GM13976 (cell line): Measurements from ENCODE around the gene KLRB1.

Experiments used
- DNase-seq: peaks from one replicate; pipeline ENCODE4 v3.0.0; 2012; ENCODE audit warnings: low spot score
- CTCF ChIP-seq: IDR thresholded peaks from 2 replicates; pipeline ENCODE4 v1.5.1; 2012; ENCODE audit warnings: borderline replicate concordance, mild to moderate bottlenecking; ENCODE audit not compliant: insufficient read depth; ENCODE audit errors: extremely low read depth, missing control alignments, control extremely low read depth
- in situ Hi-C: fragments of 300-500 bp; cut with MboI; formaldehyde crosslinking; loops from one replicate; pipeline ENCODE4 v1.12.0; 2022; ENCODE audit warnings: low sequenced_read_pairs, mixed read lengths, inconsistent platforms; ENCODE audit not compliant: unreplicated experiment

KLRB1 gene

GRCh38 chr12:9607716-9608115 lies at the start of gene KLRB1:
Gene KLRB1, minus strand, starts transcription at chr12:9607916. Its CDS starts 77 bp downstream, at chr12:9607839.
- in situ Hi-C loops, result loop anchor here (25.0 kb wide), 1 partner anchor 145 kb away; no protein-coding TSS in a partner anchor
- no peak for DNase-seq
- no peak for TF ChIP-seq CTCF

GRCh38 chr12:9651265-9651729 lies 43.6 kb upstream of the KLRB1 start:
- no peak for DNase-seq
- no peak for TF ChIP-seq CTCF
- in situ Hi-C loops, result no loop called here

- in situ Hi-C loops, result no loop called here
- DNase-seq, result no peak
- TF ChIP-seq CTCF, result no peak
Measured at GRCh38 chr12:9650151-9650576, 42.4 kb upstream of the KLRB1 start.

- TF ChIP-seq CTCF, result no peak
- no peak for DNase-seq
- in situ Hi-C loops, result loop anchor here (25.0 kb wide), 1 partner anchor 312 kb away; no protein-coding TSS in a partner anchor
Measured at GRCh38 chr12:9649532-9649940, 41.8 kb upstream of the KLRB1 start.

- TF ChIP-seq CTCF, result no peak
- DNase-seq, result no peak
- in situ Hi-C loops, result loop anchor here (25.0 kb wide), 1 partner anchor 312 kb away; no protein-coding TSS in a partner anchor
Measured at GRCh38 chr12:9648701-9649531, 41.2 kb upstream of the KLRB1 start.

- in situ Hi-C loops, result loop anchor here (25.0 kb wide), 1 partner anchor 311 kb away; no protein-coding TSS in a partner anchor
- TF ChIP-seq CTCF, result no peak
- DNase-seq, result peak; percentile 90
Measured at GRCh38 chr12:9647825-9648700, 40.3 kb upstream of the KLRB1 start.
